Thyroid gland (tissue), 4 donors: Measurements from ENCODE around the gene HINT1. TPM values are rescaled to one million over a fixed set of nuclear protein-coding genes. Genes with fewer than 3 reads are reported as not detected.

ENCODE experiments used
- DNase-seq, 2 donors: peaks; one replicate each; pipeline ENCODE4 v3.0.0-alpha.2; 2019
- H3K27ac ChIP-seq, 3 donors: fragments of 200-600 bp; sonication (generic); 1 replicate in 2 of 3; 2 replicates in 1 of 3; pipeline ENCODE4 v1.5.1; 2016 to 2019; ENCODE audit warnings: mild to moderate bottlenecking in 1 of 3, moderate library complexity in 1 of 3
- H3K27me3 ChIP-seq: fragments of 200-600 bp; sonication (generic); one replicate; pipeline ENCODE4 v1.5.1; 2019
- H3K36me3 ChIP-seq, 2 donors: fragments of 200-600 bp; sonication (generic); one replicate each; pipeline ENCODE4 v1.5.1; 2016 to 2019
- H3K4me1 ChIP-seq, 2 donors: fragments of 200-600 bp; sonication (generic); one replicate each; pipeline ENCODE4 v1.5.1; 2017 to 2019
- H3K4me3 ChIP-seq, 3 donors: fragments of 200-600 bp; sonication (generic); replicated peaks in 1 of 3; 1 replicate in 2 of 3; 2 replicates in 1 of 3; pipeline ENCODE4 v1.5.1; 2016; ENCODE audit warnings: mild to moderate bottlenecking in 1 of 3
- H3K9me3 ChIP-seq: fragments of 200-600 bp; sonication (generic); one replicate; pipeline ENCODE4 v1.5.1; 2017
- CTCF ChIP-seq, 6 experiments: fragments of 200-600 bp in 3 of 6; fragments of 450-650 bp in 3 of 6; sonication (generic) in 3 of 6; IDR thresholded peaks; one replicate each; pipeline ENCODE4 v1.5.1; 2016 to 2019; ENCODE audit warnings: antibody characterized with exemption in 6 of 6, mild to moderate bottlenecking in 2 of 6, inconsistent platforms in 1 of 6, moderate library complexity in 1 of 6
- POLR2A ChIP-seq, 2 donors: fragments of 450-650 bp; IDR thresholded peaks; one replicate each; pipeline ENCODE4 v1.6.1; 2017; ENCODE audit warnings: antibody characterized with exemption in 2 of 2, mild to moderate bottlenecking in 2 of 2, moderate library complexity in 1 of 2
- WGBS, 2 donors: methylation state at CpG; one replicate each; pipeline ENCODE4 v1.1.5; 2017; 5-methylcytosine and 5-hydroxymethylcytosine counted together
- intact Hi-C: fragments of 100-400 bp; cut with DNase I; formaldehyde crosslinking; loops from one replicate; pipeline ENCODE4 v1.15.1; 2023
- total RNA-seq, 4 donors: library from RNA; depleted of rRNA; stranded (reverse); fragments of >200 nt; gene quantifications; one replicate each; pipeline ENCODE4 v1.2.3, GENCODE V29; 2016

The HINT1 gene
- total RNA-seq, 4 donors from 2014 or later, result 173 to 361 (median 276) TPM

- peak; percentile 75 to 76 for DNase-seq
- H3K36me3 ChIP-seq, result peaks cover 16 to 31% of the 10 kb centered on the region in 2 donors
- H3K27ac ChIP-seq, result peak overlapping the region; percentile 96 to 98 (median 96)
- H3K9me3 ChIP-seq, result no peaks in the 10 kb centered on the region
- TF ChIP-seq CTCF (IDR thresholded peaks at IDR 0.05) (peak in 3 of 6 experiments; percentile 10 to 21 (median 17)), POLR2A (IDR thresholded peaks at IDR 0.05) (no peak)
- H3K27me3 ChIP-seq, result no peaks in the 10 kb centered on the region
- WGBS, 2 donors, result 1 to 2% methylated on average over 13 to 17 of the region's 73 CpGs
- intact Hi-C loops, result no loop called here
- peaks cover 5 to 14% of the 10 kb centered on the region in 2 donors for H3K4me1 ChIP-seq
- H3K4me3 ChIP-seq, result peak overlapping the region; percentile 76 to 88 (median 82)
Measured at GRCh38 chr5:131164191-131165118, 601 bp downstream of the HINT1 start.

GRCh38 chr5:131163276-131164119 is 1.6 kb downstream of the HINT1 start:
- 23 to 26% methylated on average over 9 of the region's 9 CpGs for WGBS, 2 donors
- Histone ChIP-seq H3K36me3 (peaks cover 21 to 35% of the 10 kb centered on the region in 2 donors), H3K4me3 (peak overlapping the region in 2 of 3 donors; percentile 76 to 82), H3K27me3 (no peaks in the 10 kb centered on the region), H3K9me3 (no peaks in the 10 kb centered on the region), H3K4me1 (peaks cover 5 to 14% of the 10 kb centered on the region in 2 donors), H3K27ac (peak overlapping the region; percentile 96 to 98 (median 96))
- TF ChIP-seq CTCF (IDR thresholded peaks at IDR 0.05), result peak in 1 of 6 experiments; percentile 8
- no peak for TF ChIP-seq POLR2A (IDR thresholded peaks at IDR 0.05)
- intact Hi-C loops, result no loop called here
- DNase-seq, result no peak

DNA sequence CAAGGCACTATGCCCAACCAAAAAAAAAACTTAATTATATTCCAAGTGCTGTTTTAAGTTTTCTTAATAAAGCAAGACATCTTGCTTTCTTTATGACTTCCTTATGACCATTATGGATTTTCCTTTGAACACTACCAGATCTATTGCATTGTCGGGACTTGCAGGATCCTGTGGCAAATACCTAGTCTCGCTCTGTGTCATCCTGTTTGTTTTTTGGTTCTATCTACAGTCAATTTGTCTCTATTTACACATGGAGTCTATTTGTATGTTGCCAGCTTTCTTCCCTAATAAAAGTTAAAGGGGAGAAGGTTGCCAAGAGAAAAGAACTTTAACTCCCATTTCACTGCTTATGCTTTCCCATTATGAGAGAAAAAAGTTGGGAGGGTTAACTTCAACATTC is 4.9 kb downstream of the HINT1 start:
- 61 to 69% methylated on average over 2 of the region's 2 CpGs for WGBS, 2 donors
- H3K36me3 ChIP-seq, result peaks cover 24 to 35% of the 10 kb centered on the region in 2 donors
- no peak for TF ChIP-seq CTCF (IDR thresholded peaks at IDR 0.05)
- no peak for TF ChIP-seq POLR2A (IDR thresholded peaks at IDR 0.05)

DNA sequence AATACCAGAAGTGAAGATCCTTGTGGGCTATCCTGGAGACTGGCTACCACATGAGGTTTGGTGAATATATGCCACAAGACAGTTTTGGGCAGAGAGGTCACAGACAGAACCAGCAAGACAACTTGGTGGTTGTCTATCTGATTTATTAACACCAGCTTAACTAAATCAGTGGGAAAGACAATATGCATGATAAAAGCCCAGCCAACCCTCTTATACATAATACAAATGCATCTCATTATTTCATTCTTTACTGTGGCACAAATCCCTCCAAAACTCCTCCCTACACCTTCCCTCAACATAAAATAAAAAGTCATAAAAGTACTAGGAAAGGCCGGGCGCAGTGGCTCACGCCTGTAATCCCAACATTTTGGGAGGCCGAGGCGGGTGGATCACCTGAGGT is 8.1 kb downstream of the HINT1 start:
- no peak for DNase-seq
- Histone ChIP-seq H3K27ac (no peak overlapping the region), H3K9me3 (no peaks in the 10 kb centered on the region), H3K36me3 (peaks cover 24 to 30% of the 10 kb centered on the region in 2 donors), H3K27me3 (no peaks in the 10 kb centered on the region), H3K4me1 (no peaks in the 10 kb centered on the region), H3K4me3 (no peak overlapping the region)
- TF ChIP-seq POLR2A (IDR thresholded peaks at IDR 0.05) (no peak), CTCF (IDR thresholded peaks at IDR 0.05) (no peak)
- intact Hi-C loops, result no loop called here
- 98 to 99% methylated on average over 5 of the region's 5 CpGs for WGBS, 2 donors

More for the DNA sequence above, 4.9 kb downstream of the HINT1 start:
- no peak overlapping the region for H3K27ac ChIP-seq
- H3K4me3 ChIP-seq, result no peak overlapping the region
- H3K9me3 ChIP-seq, result no peaks in the 10 kb centered on the region
- no peaks in the 10 kb centered on the region for H3K27me3 ChIP-seq
- DNase-seq, result no peak
- intact Hi-C loops, result no loop called here
- peaks cover 5 to 11% of the 10 kb centered on the region in 2 donors for H3K4me1 ChIP-seq
